ENCODE results near the gene CIRBP. TPM values are rescaled to one million over a fixed set of nuclear protein-coding genes. Genes with fewer than 3 reads are reported as not detected.

Gene CIRBP
- total RNA-seq, 4 donors from 2014 or later: 496 to 546 (median 545) TPM

DNA sequence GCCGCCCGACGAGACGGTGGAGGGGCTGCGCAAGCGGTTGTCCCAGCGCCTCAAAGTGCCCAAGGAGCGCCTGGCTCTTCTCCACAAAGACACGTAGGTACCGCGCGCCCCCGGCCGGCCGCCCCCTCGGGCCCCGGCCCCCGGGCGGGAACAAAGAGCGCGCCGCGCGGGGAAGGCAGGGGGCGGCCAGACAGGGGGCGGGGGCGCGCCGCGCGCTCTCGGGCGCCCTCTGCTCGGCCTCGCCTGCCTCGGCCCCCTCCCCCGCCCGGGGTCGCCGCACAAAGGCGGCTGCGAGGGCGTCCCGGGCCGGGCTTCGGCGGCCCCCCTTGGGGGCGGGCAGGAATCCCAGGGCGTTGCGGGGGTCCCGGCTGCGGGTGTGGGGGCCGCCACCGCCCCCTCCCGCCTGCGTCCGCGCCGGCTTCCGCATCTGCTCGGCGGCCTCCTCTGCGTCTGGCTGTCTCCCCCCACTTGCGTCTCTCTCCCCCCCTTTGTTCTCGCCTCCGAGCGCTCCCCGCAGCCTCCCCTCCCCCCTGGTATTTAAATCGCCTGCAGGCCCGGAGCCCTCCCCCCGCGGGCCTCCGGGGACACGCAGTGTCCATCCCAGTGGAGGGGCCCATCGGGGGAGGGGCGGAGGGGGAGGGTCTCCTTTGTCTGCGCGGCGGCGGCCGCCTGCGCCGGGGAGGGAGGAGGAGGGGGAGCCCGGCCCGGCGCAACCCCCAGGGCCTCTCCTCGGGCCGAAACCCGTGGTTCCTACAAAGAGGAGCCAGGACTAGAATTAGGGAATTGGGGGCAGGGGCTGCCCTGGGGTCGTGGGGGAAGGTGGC lies 18.5 kb upstream of the CIRBP start:
- WGBS, 2 donors: 0 to 2% methylated on average over 35 to 45 of the region's 90 CpGs
- DNase-seq (ENCODE audit: low spot score in 2 of 2): peak in 1 of 2 donors; percentile 91
- intact Hi-C loops (cut with DNase I; ENCODE audit: low total_unique reads): no loop called here
- TF ChIP-seq POLR2A (IDR thresholded peaks at IDR 0.05): no peak
- TF ChIP-seq, protein P1, sequence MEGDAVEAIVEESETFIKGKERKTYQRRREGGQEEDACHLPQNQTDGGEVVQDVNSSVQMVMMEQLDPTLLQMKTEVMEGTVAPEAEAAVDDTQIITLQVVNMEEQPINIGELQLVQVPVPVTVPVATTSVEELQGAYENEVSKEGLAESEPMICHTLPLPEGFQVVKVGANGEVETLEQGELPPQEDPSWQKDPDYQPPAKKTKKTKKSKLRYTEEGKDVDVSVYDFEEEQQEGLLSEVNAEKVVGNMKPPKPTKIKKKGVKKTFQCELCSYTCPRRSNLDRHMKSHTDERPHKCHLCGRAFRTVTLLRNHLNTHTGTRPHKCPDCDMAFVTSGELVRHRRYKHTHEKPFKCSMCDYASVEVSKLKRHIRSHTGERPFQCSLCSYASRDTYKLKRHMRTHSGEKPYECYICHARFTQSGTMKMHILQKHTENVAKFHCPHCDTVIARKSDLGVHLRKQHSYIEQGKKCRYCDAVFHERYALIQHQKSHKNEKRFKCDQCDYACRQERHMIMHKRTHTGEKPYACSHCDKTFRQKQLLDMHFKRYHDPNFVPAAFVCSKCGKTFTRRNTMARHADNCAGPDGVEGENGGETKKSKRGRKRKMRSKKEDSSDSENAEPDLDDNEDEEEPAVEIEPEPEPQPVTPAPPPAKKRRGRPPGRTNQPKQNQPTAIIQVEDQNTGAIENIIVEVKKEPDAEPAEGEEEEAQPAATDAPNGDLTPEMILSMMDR (IDR thresholded peaks at IDR 0.05): no peak
- H3K4me3 ChIP-seq (ENCODE audit: low read depth, poor library complexity, severe bottlenecking): peak overlapping the region; percentile 75

DNA sequence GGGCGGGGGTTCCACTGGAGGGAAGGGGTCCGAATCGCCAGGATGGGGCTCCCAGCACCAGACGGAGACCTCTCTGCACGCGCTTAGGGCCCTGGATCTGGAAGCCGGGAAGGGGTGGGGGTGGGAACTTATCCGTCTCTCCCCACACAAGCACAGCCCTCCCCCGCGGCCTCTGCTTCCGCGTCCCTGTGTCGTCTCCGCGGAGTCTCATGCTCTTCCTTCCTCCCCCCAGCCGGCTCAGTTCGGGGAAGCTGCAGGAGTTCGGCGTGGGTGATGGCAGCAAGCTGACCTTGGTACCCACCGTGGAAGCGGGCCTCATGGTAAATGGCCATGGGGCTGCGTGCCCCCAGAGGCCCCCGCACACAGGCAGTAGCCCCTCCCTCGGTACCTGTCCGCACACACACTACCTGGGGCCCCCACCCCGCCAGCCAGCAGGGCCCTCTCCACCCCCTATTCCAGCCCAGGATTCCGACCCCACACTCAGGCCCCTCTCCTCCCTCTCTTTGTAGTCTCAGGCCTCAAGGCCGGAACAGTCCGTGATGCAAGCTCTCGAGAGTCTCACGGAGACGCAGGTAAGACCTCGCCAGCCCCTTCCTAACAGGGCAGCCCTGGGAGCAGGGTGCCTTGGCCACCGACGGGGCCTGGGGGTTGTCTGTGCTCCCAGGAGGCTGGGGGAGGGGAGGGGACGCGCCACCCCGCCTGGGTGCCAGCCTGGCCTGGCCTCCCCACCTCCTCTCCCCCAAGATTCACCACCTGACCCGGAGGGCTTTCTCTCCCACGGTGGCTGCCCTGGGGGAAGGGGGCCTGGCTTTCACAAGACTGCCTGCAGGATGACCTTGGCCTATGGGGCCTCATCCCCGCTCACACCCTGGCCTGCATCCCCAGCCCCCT lies 17.6 kb upstream of the CIRBP start:
- no peak for TF ChIP-seq POLR2A (IDR thresholded peaks at IDR 0.05)
- TF ChIP-seq, protein P1 (IDR thresholded peaks at IDR 0.05): no peak
- WGBS, 2 donors: 2 to 4% methylated on average over 34 to 36 of the region's 41 CpGs
- DNase-seq (ENCODE audit: low spot score in 2 of 2): peak in 1 of 2 donors; percentile 95
- H3K4me3 ChIP-seq (ENCODE audit: low read depth, poor library complexity, severe bottlenecking): peak overlapping the region; percentile 75
- intact Hi-C loops (cut with DNase I; ENCODE audit: low total_unique reads): no loop called here

DNA sequence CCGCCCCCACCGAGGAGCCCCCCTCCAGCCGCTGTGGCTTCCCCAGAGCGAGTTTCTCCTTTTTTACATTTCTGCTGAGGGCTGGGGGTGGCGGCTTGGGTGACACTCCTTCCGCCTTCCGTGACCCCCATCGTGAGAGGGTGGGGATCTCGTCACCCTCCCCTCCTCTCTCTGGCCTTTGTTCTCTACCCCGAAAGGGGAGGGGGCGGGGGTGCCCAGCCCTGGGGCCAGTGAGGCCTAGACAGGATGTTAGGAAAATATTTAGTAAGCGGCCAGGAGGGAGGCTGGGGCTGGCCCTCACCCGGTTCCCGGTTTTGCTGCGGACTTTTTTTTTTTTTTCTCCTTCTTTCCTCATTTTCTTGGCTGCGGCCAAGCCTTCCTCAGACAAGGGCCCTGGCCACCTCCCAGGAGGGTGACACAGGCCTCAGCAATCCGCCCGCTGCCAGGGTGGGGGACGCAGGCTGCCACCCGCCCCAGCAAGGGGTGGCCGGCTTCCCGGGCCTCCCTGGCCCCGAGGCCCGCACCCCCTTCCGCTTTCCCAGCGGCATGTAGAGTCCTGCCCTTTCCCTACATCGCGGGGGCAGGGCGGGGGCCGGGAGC lies 16.8 kb upstream of the CIRBP start:
- WGBS, 2 donors: 1 to 3% methylated on average over 26 of the region's 30 CpGs
- DNase-seq (ENCODE audit: low spot score in 2 of 2): peak in 1 of 2 donors; percentile 98
- TF ChIP-seq, protein P1 (IDR thresholded peaks at IDR 0.05): no peak
- TF ChIP-seq POLR2A (IDR thresholded peaks at IDR 0.05): no peak
- H3K4me3 ChIP-seq (ENCODE audit: low read depth, poor library complexity, severe bottlenecking): peak overlapping the region; percentile 11
- intact Hi-C loops (cut with DNase I; ENCODE audit: low total_unique reads): no loop called here

DNA sequence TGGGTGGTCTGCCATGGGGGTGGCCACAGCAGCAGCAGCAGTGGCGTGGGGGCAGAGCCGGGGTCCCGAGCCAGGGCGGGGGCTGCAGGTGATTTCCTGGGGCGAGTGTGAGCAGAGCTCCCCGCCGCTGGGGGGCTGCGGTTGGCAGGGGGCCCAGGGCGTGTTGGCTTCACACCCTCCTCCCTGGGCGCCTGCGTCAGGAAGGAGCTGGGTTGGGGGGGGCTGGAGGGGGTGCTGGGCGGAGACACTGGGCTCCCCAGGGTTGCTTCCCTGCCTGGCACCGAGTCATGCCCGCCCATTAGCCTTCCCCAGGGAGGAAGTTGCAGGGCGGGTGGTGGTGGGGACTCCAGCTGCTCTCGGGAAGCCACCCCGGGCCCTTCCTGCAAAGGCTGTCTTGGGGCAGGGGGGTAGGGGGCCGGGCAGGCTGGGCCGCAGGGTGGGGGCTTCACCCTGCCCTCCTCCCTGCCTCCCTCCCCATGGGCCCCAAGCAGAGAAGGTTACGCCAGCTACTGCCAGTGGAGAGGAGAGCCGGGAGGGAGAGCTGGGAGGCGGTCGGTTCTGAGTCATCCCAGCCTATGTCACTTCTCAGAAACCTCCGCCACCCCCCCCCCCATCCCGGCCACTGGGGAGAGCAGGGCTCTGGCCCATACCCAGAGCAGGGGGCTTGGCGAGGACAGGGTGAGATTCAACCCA lies 16.2 kb upstream of the CIRBP start:
- intact Hi-C loops (cut with DNase I; ENCODE audit: low total_unique reads): no loop called here
- peak overlapping the region; percentile 11 for H3K4me3 ChIP-seq (ENCODE audit: low read depth, poor library complexity, severe bottlenecking)
- WGBS, 2 donors: 0% methylated on average over 3 to 12 of the region's 26 CpGs
- no peak for TF ChIP-seq POLR2A (IDR thresholded peaks at IDR 0.05)
- TF ChIP-seq, protein P1 (IDR thresholded peaks at IDR 0.05): no peak
- DNase-seq (ENCODE audit: low spot score in 2 of 2): peak; percentile 93 to 98

DNA sequence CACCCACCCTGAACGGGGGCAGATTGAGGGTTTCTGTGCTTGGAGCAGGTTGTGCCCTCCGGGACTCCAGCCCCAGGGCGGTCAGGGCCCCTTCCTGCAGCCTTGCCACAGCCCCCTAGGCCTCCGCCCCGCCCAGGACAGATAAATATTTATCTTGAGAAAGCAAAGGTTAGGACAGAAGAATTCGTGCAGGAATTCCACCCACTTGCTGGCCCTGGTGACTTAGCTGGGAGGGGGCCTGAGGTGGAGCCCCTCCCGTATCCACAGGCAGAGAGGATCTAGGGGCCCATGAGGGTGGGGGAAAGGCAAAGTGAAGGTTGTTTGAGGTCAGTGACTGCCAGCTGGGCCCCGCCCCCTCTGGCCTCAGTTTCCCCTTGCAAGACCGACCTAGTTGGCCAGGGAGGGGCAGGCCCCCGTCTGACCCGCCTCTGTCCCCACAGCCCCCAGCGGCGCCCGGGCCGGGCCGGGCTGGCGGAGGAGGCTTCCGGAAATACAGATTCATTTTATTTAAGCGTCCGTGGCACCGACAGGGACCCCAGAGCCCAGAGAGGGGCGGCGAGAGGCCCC lies 15.5 kb upstream of the CIRBP start:
- 25 to 44% methylated on average over 18 to 23 of the region's 23 CpGs for WGBS, 2 donors
- no peak overlapping the region for H3K4me3 ChIP-seq (ENCODE audit: low read depth, poor library complexity, severe bottlenecking)
- DNase-seq (ENCODE audit: low spot score in 2 of 2): peak in 1 of 2 donors; percentile 65
- TF ChIP-seq, protein P1 (IDR thresholded peaks at IDR 0.05): no peak
- TF ChIP-seq POLR2A (IDR thresholded peaks at IDR 0.05): no peak
- intact Hi-C loops (cut with DNase I; ENCODE audit: low total_unique reads): no loop called here
